Inflammatory macrophage treated with lipopolysaccharide for 1 hour (primary cell): ENCODE results near the gene CDC42EP1.
A peak's percentile ranks its signal among the peaks of the same experiment; 100 is the strongest.
"Not testable (repeated sequence)": the region's sequence is repeated elsewhere in the genome, so short reads cannot be mapped to it uniquely, and the experiment has no call there.

Experiments used
- DNase-seq, 2 donors: peaks; one replicate each; pipeline ENCODE4 v3.0.0-alpha.2; 2020 to 2022

The CDC42EP1 gene, protein sequence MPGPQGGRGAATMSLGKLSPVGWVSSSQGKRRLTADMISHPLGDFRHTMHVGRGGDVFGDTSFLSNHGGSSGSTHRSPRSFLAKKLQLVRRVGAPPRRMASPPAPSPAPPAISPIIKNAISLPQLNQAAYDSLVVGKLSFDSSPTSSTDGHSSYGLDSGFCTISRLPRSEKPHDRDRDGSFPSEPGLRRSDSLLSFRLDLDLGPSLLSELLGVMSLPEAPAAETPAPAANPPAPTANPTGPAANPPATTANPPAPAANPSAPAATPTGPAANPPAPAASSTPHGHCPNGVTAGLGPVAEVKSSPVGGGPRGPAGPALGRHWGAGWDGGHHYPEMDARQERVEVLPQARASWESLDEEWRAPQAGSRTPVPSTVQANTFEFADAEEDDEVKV

DNA sequence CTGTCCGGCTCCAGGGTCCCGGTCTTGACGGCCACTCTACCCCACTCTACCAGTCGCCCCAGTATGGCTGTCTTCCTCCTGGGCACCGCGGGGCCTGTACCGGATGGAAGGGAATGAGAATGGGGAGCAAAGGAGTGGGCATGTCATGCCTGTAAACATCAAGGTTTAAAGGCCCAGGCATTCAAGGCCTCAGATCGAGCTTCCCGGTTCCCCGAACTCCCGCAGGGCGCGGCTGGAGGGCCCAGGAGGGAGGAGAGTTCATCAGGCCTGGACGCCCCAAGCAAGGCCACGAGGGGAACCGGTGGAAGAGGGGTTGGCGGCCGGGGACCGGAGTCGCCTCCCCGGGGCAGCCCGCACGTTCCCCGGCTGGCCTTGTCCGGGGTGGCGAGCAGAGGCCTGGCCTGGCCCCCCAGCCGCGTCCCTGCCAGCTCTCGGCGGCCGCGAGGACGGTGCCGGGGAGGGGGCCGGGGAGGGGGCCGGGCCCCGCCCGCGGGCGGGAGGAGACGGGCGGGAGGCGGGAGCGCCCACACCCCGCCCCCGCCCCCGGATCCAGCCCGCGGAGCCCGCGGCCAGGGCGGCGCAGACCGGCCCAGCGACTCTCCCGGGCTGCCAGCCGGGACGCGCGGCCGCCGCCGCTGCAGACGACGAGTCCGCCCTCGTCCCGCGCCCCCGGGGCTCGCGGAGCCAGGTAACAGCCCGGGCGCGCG is at the start of gene CDC42EP1:
Gene CDC42EP1, plus strand, starts transcription at position 580 of the 707 bp plus-strand sequence. CDS start 5,870 bp downstream, outside the sequence.
- no peak for DNase-seq

DNA sequence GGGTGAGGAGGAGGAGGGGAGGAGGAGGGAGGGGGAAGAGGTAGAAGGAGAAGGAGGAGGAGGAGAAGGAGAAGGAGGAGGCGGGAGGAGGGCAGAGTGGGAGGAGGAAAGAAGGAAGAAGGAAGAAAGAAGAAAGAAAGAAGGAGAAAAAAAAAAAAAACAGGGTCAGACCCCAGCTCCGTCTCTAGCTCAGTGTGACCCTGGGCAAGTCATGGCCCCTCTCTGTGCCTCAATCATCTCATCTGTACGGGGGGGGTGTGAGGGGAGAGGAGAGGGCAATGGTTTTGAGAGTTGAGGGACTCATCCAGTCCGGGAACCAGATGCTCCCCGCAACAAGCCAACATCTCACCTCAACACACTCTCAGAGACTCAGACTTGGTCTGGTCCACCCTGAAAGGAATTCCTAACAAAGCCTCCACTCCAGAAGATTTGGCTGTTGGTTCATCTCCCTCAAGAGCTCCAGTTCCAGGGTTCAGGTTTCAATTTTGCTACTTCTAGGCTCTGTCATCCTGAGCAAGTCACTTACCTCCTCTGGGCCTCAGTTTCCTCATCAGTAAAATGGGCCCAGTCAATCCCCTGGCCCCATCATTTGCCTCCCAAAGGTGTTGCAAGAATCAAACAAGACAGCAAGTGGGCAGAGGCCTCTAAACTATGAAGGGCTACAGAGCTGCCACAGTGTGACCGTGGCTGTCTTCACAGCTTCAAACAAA is 48.7 kb upstream of the CDC42EP1 start:
- DNase-seq: no peak

DNA sequence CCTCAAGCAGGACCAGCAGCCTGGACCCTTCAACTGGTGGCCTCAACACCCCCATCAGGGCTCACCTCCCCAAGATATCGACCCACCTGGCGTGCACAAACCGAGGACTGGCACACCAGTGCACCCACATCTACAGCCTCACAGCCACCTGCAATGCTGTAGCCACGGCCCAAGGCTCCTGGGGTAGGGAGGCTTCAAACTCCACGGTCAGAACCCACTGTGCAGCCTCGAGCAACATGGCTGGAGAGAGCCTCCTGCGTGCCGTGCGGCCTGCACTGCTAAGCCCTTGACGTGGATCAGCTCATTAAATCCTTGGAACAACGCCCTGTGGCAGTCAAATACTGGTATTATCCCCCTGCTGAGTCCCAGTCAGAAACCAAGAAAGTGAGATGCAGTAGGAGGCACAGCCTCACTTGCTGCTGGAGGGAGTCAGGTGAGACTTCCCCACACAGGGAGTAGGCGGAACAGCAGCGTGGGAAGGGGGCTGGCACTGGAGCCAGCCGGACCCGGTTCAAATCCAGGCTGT is 45.7 kb upstream of the CDC42EP1 start:
- DNase-seq: no peak

DNA sequence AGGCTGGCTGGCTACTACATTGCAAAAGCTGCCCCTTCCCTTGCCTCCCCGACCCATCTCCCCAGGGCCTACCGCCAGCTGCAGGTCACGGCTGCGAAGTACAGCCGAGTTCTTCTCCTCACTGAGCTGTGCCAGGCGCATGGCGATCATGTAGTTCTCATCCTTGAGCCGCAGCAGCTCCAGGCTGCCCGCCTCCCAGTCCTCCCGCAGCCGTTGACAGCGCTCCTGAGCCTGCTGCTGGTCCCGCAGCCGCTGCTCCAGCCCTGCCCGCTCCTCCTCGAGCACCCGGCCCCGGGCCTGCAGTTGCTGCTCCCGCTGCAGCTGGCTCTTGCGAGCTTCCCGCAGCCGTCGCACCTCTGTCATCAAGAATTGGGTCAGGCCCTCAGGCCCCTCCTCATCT is 44.4 kb upstream of the CDC42EP1 start:
- no peak for DNase-seq

- DNase-seq: no peak
Observed at GRCh38 chr22:37516456-37516855, 43.8 kb upstream of the CDC42EP1 start.

- no peak for DNase-seq
Observed at GRCh38 chr22:37517826-37518450, 42.3 kb upstream of the CDC42EP1 start.

GRCh38 chr22:37518509-37519267 is 41.6 kb upstream of the CDC42EP1 start:
- no peak for DNase-seq

GRCh38 chr22:37519268-37520195 is 40.7 kb upstream of the CDC42EP1 start, which contains the start of gene CARD10:
TSS of gene CARD10 (minus strand) at chr22:37519415. CDS start at chr22:37519200, 215 bp downstream.
- no peak for DNase-seq

GRCh38 chr22:37520776-37521191 is 39.5 kb upstream of the CDC42EP1 start:
- no peak for DNase-seq

DNA sequence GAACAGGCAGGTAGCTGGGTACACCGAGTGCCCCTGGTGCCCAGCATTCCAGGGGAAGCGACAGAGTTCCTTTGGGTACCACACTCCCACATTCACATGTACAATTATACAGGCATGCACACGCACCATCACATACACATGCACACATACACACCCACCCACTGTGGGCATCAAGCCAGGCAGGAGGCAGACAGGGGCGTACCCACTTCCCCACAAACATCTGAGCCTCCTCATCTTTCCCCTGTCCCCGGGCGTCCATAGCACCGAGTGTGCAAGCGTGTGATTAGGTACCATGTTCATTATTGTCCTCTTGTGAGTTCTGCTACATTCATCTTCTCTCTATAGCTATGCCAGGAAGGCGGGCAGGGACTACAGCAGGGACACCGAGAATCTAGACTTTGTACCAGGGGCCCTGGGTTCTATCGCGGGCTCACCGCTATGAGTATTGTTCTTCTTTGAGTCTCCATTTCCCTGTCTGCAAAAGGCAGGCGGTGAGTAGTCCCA is 39.0 kb upstream of the CDC42EP1 start:
- no peak for DNase-seq

- no peak for DNase-seq
Observed at GRCh38 chr22:37522482-37522881, 37.8 kb upstream of the CDC42EP1 start.

GRCh38 chr22:37525073-37525745 is 35.1 kb upstream of the CDC42EP1 start:
- DNase-seq: peak; percentile 66 to 77

DNA sequence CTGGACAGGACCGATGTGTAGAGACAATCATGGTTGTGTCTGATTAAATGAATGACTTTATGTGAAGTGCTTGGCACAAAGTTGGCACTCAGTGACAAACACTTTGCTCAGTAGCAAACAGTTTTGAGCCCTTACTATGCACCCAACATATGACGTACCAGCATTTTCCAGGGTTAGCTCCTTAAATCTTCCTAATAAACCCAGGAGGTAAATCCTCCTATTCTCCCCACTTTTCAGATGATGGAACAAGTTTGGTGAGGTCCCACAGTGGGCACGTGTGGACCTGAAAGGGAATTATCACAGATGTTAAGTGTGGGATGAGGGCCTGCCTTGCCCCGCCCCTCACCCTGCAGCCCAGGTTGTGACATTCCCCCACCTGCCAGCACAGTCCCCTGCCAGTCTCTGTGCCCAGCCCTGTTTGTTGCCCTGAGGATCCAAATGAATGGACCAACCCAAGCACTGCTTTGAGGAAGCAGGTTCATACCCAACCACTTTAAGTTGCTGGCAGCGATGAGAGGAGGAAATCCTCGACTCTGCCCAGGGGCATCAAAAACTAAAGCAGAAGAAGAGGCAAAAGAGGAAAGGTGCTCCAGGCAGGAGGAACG is 34.4 kb upstream of the CDC42EP1 start:
- no peak for DNase-seq

DNA sequence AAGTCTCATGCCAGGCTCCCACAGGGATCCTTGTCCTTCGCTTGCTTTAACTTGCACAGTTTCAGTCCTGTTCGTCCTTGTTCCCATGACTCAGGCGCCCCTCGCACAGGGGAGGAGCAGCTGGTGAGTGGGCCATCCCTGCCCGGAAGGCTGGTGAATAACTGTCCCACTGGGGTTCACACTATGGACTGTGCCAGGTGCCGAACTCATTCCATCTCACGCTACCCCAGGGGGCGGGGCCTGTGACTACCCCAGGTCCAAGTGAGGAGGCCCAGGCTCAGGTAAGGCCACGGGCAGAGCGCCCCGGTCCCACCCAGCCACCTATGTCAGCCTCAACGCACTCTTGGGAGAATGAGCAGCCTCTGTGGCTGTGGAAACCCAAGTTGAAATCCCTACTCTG is 33.9 kb upstream of the CDC42EP1 start:
- no peak for DNase-seq

DNA sequence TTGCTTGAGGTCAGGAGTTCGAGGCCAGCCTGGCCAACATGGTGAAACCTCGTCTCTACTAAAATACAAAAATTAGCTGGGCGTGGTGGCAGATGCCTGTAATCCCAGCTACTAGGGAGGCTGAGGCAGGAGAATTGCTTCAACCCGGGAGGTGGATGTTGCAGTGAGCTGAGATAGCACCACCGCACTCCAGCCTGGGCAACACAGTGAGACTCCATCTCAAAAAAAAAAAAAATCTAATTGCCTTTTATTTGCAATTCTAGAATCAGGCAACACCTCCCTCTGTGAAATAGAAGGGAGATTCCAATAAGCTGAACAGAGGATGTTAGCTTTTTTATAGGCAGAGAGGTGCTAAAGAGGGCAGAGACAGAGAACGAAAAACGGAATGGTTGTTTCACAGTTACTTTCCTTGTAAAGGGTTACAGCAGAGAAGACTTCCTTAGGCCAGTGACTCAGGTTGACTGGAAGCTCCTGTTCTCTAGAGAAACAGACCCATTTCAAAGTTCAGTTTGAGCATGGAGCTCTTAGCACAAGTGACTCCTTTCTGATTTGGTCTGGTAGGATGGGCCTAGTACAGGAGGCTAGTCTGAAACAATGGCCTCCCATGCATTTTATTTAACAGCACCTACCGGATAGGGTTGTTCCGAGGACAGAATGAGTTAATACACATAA is 33.1 kb upstream of the CDC42EP1 start:
- DNase-seq: not testable (repeated sequence)

- not testable (repeated sequence) for DNase-seq
Observed at GRCh38 chr22:37527952-37528351, 32.3 kb upstream of the CDC42EP1 start.

DNA sequence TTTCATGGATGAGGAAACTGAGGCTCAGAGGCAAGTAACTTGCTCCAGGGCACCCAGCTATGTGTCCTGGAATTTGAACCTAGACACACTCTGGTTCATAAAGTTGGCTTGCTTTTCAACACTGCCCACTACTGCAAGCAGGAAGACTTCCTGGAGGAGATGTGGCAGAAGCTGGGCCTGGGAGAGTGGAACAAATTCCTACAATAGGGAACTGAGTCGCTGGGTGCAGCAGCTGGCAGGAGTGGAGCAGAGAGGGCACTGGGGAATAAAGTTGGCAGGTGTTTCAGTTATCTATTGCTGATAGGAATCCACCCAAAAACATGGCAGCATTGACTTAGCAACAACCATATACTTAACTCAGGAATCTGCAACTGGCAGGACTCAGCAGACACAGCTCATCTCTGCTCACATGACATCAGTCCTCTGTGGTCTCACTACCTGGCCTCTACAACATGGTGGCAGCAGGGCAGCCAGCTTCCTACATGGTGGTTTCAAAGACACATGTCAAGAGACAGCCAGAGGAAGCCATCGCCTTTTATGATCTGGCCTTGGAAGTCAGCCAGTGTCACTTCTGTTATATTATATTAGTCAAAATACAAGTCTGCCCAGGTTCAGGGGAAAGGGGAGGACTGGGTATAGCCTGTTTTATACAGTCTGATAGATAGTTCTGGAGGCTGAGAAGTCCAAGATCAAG is 30.5 kb upstream of the CDC42EP1 start:
- DNase-seq: no peak

- peak; percentile 36 to 55 for DNase-seq
Observed at GRCh38 chr22:37533995-37534394, 26.3 kb upstream of the CDC42EP1 start.
